GM23338 (cell line): ENCODE results near the gene GLUD1.

Source experiments
- POLR2AphosphoS5 ChIP-seq: IDR thresholded peaks from 2 replicates; pipeline ENCODE4 v1.6.1; 2016; ENCODE audit warnings: antibody characterized with exemption, low read depth
- TF ChIP-seq, protein P1 (sequence below), 2 experiments: fragments of 200-600 bp in 1 of 2; sonication (generic) in 1 of 2; conservative IDR thresholded peaks; 2 replicates each; pipeline versions ENCODE4 v1.5.1 to v1.6.1; 2016 to 2017; ENCODE audit warnings: antibody characterized with exemption in 2 of 2, low read depth in 2 of 2, mild to moderate bottlenecking in 2 of 2, moderate library complexity in 1 of 2

GRCh38 chr10:87101996-87102395, 7.4 kb upstream of the GLUD1 start:
- TF ChIP-seq POLR2AphosphoS5: no peak
- TF ChIP-seq, protein P1, sequence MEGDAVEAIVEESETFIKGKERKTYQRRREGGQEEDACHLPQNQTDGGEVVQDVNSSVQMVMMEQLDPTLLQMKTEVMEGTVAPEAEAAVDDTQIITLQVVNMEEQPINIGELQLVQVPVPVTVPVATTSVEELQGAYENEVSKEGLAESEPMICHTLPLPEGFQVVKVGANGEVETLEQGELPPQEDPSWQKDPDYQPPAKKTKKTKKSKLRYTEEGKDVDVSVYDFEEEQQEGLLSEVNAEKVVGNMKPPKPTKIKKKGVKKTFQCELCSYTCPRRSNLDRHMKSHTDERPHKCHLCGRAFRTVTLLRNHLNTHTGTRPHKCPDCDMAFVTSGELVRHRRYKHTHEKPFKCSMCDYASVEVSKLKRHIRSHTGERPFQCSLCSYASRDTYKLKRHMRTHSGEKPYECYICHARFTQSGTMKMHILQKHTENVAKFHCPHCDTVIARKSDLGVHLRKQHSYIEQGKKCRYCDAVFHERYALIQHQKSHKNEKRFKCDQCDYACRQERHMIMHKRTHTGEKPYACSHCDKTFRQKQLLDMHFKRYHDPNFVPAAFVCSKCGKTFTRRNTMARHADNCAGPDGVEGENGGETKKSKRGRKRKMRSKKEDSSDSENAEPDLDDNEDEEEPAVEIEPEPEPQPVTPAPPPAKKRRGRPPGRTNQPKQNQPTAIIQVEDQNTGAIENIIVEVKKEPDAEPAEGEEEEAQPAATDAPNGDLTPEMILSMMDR (conservative IDR thresholded peaks at IDR 0.05; ENCODE audit: low read depth in 2 of 2): no peak
